Activated CD4-positive, alpha-beta T cell treated with anti-CD3 and anti-CD28 coated beads for 36 hours (primary cell): ENCODE data around the gene UBTD1. TPM values are rescaled to one million over a fixed set of nuclear protein-coding genes. Genes with fewer than 3 reads are reported as not detected.

Source experiments
- ATAC-seq: fragments of 200-7000 bp; cut with Tn5 transposase; one replicate; pipeline ENCODE4 v1.10.0; 2021; ENCODE audit warnings: mild to moderate bottlenecking, moderate library complexity
- CTCF ChIA-PET: fragments of 350-600 bp; sonication (Branson Sonifier 250); formaldehyde crosslinking; loops from one replicate; lab custom pipeline; 2021; ENCODE audit warnings: antibody characterized with exemption; lab: Charles Lee
- POLR2A ChIA-PET: fragments of 350-600 bp; sonication (Branson Sonifier 250); formaldehyde crosslinking; loops from one replicate; lab custom pipeline; 2021; ENCODE audit warnings: antibody characterized with exemption, inconsistent platforms; lab: Charles Lee
- DNase-seq: peaks from one replicate; pipeline ENCODE4 v3.0.0-alpha.2; 2020
- H3K27ac Mint-ChIP-seq: one replicate; pipeline ENCODE4 v1.8.0; 2021; ENCODE audit warnings: mixed read lengths
- H3K27me3 Mint-ChIP-seq: one replicate; pipeline ENCODE4 v1.8.0; 2021; ENCODE audit warnings: mixed read lengths
- H3K36me3 Mint-ChIP-seq: one replicate; pipeline ENCODE4 v1.8.0; 2021; ENCODE audit warnings: low read depth, mixed read lengths
- H3K4me1 Mint-ChIP-seq: one replicate; pipeline ENCODE4 v1.8.0; 2021; ENCODE audit warnings: mixed read lengths
- H3K4me3 Mint-ChIP-seq: one replicate; pipeline ENCODE4 v1.8.0; 2021; ENCODE audit warnings: mild to moderate bottlenecking, moderate library complexity, mixed read lengths
- H3K9me3 Mint-ChIP-seq: one replicate; pipeline ENCODE4 v1.8.0; 2021; ENCODE audit warnings: low read depth, mixed read lengths
- intact Hi-C, 2 experiments: fragments of 100-400 bp; cut with DNase I in 1 of 2; cut with micrococcal nuclease in 1 of 2; formaldehyde crosslinking; loops; one replicate each; pipeline versions ENCODE4 v1.14.2 to v1.15.1; 2022 to 2024; cut with DNase I, micrococcal nuclease
- total RNA-seq, 2 experiments: library from RNA; stranded (reverse); gene quantifications; one replicate each; pipeline ENCODE4 v1.2.3, GENCODE V29; 2021

The UBTD1 gene
- total RNA-seq, 2 experiments from 2014 or later, result 1.4 to 1.5 TPM

- H3K9me3 Mint-ChIP-seq, result no peaks in the 10 kb centered on the region
- H3K4me3 Mint-ChIP-seq, result no peak overlapping the region
- no peaks in the 10 kb centered on the region for H3K36me3 Mint-ChIP-seq
- H3K27ac Mint-ChIP-seq, result no peak overlapping the region
- intact Hi-C loops, result no loop called here
- ATAC-seq, result no peak
- no peak for DNase-seq
- no peaks in the 10 kb centered on the region for H3K4me1 Mint-ChIP-seq
- peaks cover 2% of the 10 kb centered on the region for H3K27me3 Mint-ChIP-seq
- POLR2A ChIA-PET, result no interaction called here
- CTCF ChIA-PET, result no interaction called here
Observed at GRCh38 chr10:97514344-97514743, 15.6 kb downstream of the UBTD1 start.

GRCh38 chr10:97515271-97515978, 16.7 kb downstream of the UBTD1 start:
- no peak overlapping the region for H3K27ac Mint-ChIP-seq
- H3K27me3 Mint-ChIP-seq, result peaks cover 2% of the 10 kb centered on the region
- POLR2A ChIA-PET, result no interaction called here

GRCh38 chr10:97517096-97517750, 18.5 kb downstream of the UBTD1 start:
- no peaks in the 10 kb centered on the region for H3K9me3 Mint-ChIP-seq
- no peaks in the 10 kb centered on the region for H3K36me3 Mint-ChIP-seq
- peaks cover 2% of the 10 kb centered on the region for H3K27me3 Mint-ChIP-seq
- CTCF ChIA-PET, result interaction anchor here (0.6 to 1.3 kb wide), 2 partner anchors 17 to 88 kb away, joined by 3 to 6 read pairs; no protein-coding TSS in a partner anchor
- no peak for DNase-seq
- intact Hi-C loops, result no loop called here
- no peak for ATAC-seq
- no peak overlapping the region for H3K27ac Mint-ChIP-seq
- no peak overlapping the region for H3K4me3 Mint-ChIP-seq
- no peaks in the 10 kb centered on the region for H3K4me1 Mint-ChIP-seq
- POLR2A ChIA-PET, result no interaction called here

More at GRCh38 chr10:97515271-97515978, 16.7 kb downstream of the UBTD1 start:
- H3K4me3 Mint-ChIP-seq, result no peak overlapping the region
- no peaks in the 10 kb centered on the region for H3K4me1 Mint-ChIP-seq
- no peak for DNase-seq
- CTCF ChIA-PET, result interaction anchor here (0.6 to 0.7 kb wide), 3 partner anchors 39 to 194 kb away, joined by 3 read pairs; no protein-coding TSS in a partner anchor
- no peak for ATAC-seq
- no peaks in the 10 kb centered on the region for H3K36me3 Mint-ChIP-seq
- intact Hi-C loops, result no loop called here
- H3K9me3 Mint-ChIP-seq, result no peaks in the 10 kb centered on the region

- Mint-ChIP-seq H3K27ac (no peak overlapping the region), H3K4me1 (no peaks in the 10 kb centered on the region), H3K4me3 (no peak overlapping the region), H3K9me3 (no peaks in the 10 kb centered on the region), H3K36me3 (no peaks in the 10 kb centered on the region), H3K27me3 (peaks cover 2% of the 10 kb centered on the region)
- CTCF ChIA-PET, result interaction anchor here (0.8 kb wide), 1 partner anchor 35 kb away, joined by 3 read pairs; no protein-coding TSS in a partner anchor
- ATAC-seq (no peak), DNase-seq (no peak)
- POLR2A ChIA-PET, result no interaction called here
- intact Hi-C loops, result no loop called here
Observed at GRCh38 chr10:97517778-97518300, 19.1 kb downstream of the UBTD1 start.

GRCh38 chr10:97518301-97519043, 19.7 kb downstream of the UBTD1 start:
- no peak overlapping the region for H3K4me3 Mint-ChIP-seq
- intact Hi-C loops, result no loop called here
- H3K27me3 Mint-ChIP-seq, result no peaks in the 10 kb centered on the region
- POLR2A ChIA-PET, result no interaction called here
- DNase-seq (no peak), ATAC-seq (no peak)
- no peaks in the 10 kb centered on the region for H3K9me3 Mint-ChIP-seq
- no peak overlapping the region for H3K27ac Mint-ChIP-seq
- H3K4me1 Mint-ChIP-seq, result no peaks in the 10 kb centered on the region
- CTCF ChIA-PET, result interaction anchor here (0.8 kb wide), 1 partner anchor 35 kb away, joined by 3 read pairs; no protein-coding TSS in a partner anchor
- no peaks in the 10 kb centered on the region for H3K36me3 Mint-ChIP-seq

- CTCF ChIA-PET, result no interaction called here
- intact Hi-C loops, result no loop called here
Observed at GRCh38 chr10:97519342-97519741, 20.6 kb downstream of the UBTD1 start.

GRCh38 chr10:97520520-97520919, 21.8 kb downstream of the UBTD1 start:
- H3K27ac Mint-ChIP-seq, result no peak overlapping the region
- ATAC-seq, result no peak
- intact Hi-C loops, result no loop called here

More at GRCh38 chr10:97519342-97519741, 20.6 kb downstream of the UBTD1 start:
- H3K27ac Mint-ChIP-seq, result no peak overlapping the region
- no peaks in the 10 kb centered on the region for H3K9me3 Mint-ChIP-seq
- POLR2A ChIA-PET, result no interaction called here
- H3K4me1 Mint-ChIP-seq, result no peaks in the 10 kb centered on the region
- no peaks in the 10 kb centered on the region for H3K36me3 Mint-ChIP-seq
- no peaks in the 10 kb centered on the region for H3K27me3 Mint-ChIP-seq
- H3K4me3 Mint-ChIP-seq, result no peak overlapping the region
- ATAC-seq (no peak), DNase-seq (no peak)

GRCh38 chr10:97520978-97521761, 22.4 kb downstream of the UBTD1 start:
- no peaks in the 10 kb centered on the region for H3K36me3 Mint-ChIP-seq
- ATAC-seq (no peak), DNase-seq (no peak)
- ChIA-PET POLR2A (no interaction called here), CTCF (interaction anchor here (0.5 to 1.5 kb wide), 7 partner anchors 13 to 464 kb away, joined by 3 to 8 read pairs (median 4); partner anchors contain the start of gene RRP12)
- H3K27me3 Mint-ChIP-seq, result no peaks in the 10 kb centered on the region
- intact Hi-C loops, result no loop called here
- no peaks in the 10 kb centered on the region for H3K4me1 Mint-ChIP-seq
- H3K4me3 Mint-ChIP-seq, result no peak overlapping the region
- H3K27ac Mint-ChIP-seq, result no peak overlapping the region
- H3K9me3 Mint-ChIP-seq, result no peaks in the 10 kb centered on the region

More at GRCh38 chr10:97520520-97520919, 21.8 kb downstream of the UBTD1 start:
- Mint-ChIP-seq H3K4me3 (no peak overlapping the region), H3K27me3 (no peaks in the 10 kb centered on the region), H3K36me3 (no peaks in the 10 kb centered on the region), H3K4me1 (no peaks in the 10 kb centered on the region), H3K9me3 (no peaks in the 10 kb centered on the region)
- POLR2A ChIA-PET, result no interaction called here
- CTCF ChIA-PET, result interaction anchor here (0.5 to 1.0 kb wide), 3 partner anchors 214 to 464 kb away, joined by 3 to 5 read pairs (median 4); no protein-coding TSS in a partner anchor
- DNase-seq, result no peak

GRCh38 chr10:97522071-97522470, 23.3 kb downstream of the UBTD1 start:
- H3K9me3 Mint-ChIP-seq, result no peaks in the 10 kb centered on the region
- intact Hi-C loops, result no loop called here
- no peak for DNase-seq
- H3K27me3 Mint-ChIP-seq, result no peaks in the 10 kb centered on the region
- H3K27ac Mint-ChIP-seq, result no peak overlapping the region
- CTCF ChIA-PET, result interaction anchor here (0.5 to 1.6 kb wide), 5 partner anchors 12 to 307 kb away, joined by 3 to 8 read pairs (median 4); partner anchors contain the start of gene RRP12
- no peak for ATAC-seq
- H3K36me3 Mint-ChIP-seq, result no peaks in the 10 kb centered on the region
- no peaks in the 10 kb centered on the region for H3K4me1 Mint-ChIP-seq
- POLR2A ChIA-PET, result no interaction called here
- H3K4me3 Mint-ChIP-seq, result no peak overlapping the region

GRCh38 chr10:97522937-97523336, 24.2 kb downstream of the UBTD1 start:
- H3K4me1 Mint-ChIP-seq, result no peaks in the 10 kb centered on the region
- no peaks in the 10 kb centered on the region for H3K9me3 Mint-ChIP-seq
- CTCF ChIA-PET, result interaction anchor here (1.5 to 1.6 kb wide), 2 partner anchors 11 to 13 kb away, joined by 4 to 8 read pairs; no protein-coding TSS in a partner anchor
- H3K36me3 Mint-ChIP-seq, result no peaks in the 10 kb centered on the region
- intact Hi-C loops, result no loop called here
- H3K27ac Mint-ChIP-seq, result no peak overlapping the region
- ATAC-seq (no peak), DNase-seq (no peak)
- H3K4me3 Mint-ChIP-seq, result no peak overlapping the region
- POLR2A ChIA-PET, result no interaction called here
- no peaks in the 10 kb centered on the region for H3K27me3 Mint-ChIP-seq
